ENCODE measurements around the gene PAOX. TPM values are rescaled to one million over a fixed set of nuclear protein-coding genes. Genes with fewer than 3 reads are reported as not detected.

The PAOX gene
- polyA plus RNA-seq, 2 of the 4 experiments (the other 2 are of a cell fraction) = 1.6 to 2.3 TPM

DNA sequence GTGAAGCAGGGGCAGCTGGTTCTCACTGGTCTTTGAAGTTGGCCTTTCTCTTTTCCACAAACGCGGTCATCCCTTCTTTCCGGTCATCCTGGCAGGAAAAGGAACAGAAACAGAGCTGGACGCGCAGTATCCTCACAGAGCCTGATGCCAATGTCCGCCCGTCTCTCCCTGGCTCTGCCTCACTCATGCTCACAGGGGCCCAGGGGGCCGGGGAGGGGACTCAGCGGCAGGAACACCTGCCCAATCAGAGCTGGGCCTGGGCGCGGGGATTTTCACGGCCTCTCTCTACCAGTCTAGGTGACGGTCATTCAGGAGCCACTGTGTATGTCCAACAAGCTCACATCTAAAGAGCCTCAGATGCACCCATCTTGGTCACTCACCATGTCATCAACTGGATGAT is 16.2 kb upstream of the PAOX start:
- TF ChIP-seq TFCP2L1 (CRISPR knock-in tag; IDR thresholded peaks at IDR 0.05) = no peak
- no peak for TF ChIP-seq NFE2L2 (conservative IDR thresholded peaks at IDR 0.05; ENCODE audit: low read length)
- TF ChIP-seq CBX8 (IDR thresholded peaks at IDR 0.05) = no peak
- no peak for TF ChIP-seq ZC3H11A (IDR thresholded peaks at IDR 0.05)
- no peak for TF ChIP-seq FOXS1 (CRISPR knock-in tag; IDR thresholded peaks at IDR 0.05)
- TF ChIP-seq, protein P1, sequence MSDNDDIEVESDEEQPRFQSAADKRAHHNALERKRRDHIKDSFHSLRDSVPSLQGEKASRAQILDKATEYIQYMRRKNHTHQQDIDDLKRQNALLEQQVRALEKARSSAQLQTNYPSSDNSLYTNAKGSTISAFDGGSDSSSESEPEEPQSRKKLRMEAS (IDR thresholded peaks at IDR 0.05) = no peak
- TF ChIP-seq NR3C1 (IDR thresholded peaks at IDR 0.05) = no peak
- TF ChIP-seq HOXB5 (CRISPR knock-in tag; IDR thresholded peaks at IDR 0.05) = no peak
- no peak for TF ChIP-seq RNF2 (IDR thresholded peaks at IDR 0.05; ENCODE audit: borderline replicate concordance, low read depth)
- TF ChIP-seq, protein P2, sequence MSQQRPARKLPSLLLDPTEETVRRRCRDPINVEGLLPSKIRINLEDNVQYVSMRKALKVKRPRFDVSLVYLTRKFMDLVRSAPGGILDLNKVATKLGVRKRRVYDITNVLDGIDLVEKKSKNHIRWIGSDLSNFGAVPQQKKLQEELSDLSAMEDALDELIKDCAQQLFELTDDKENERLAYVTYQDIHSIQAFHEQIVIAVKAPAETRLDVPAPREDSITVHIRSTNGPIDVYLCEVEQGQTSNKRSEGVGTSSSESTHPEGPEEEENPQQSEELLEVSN (IDR thresholded peaks at IDR 0.05; ENCODE audit: borderline replicate concordance, low read depth) = no peak
- TF ChIP-seq, protein P3, sequence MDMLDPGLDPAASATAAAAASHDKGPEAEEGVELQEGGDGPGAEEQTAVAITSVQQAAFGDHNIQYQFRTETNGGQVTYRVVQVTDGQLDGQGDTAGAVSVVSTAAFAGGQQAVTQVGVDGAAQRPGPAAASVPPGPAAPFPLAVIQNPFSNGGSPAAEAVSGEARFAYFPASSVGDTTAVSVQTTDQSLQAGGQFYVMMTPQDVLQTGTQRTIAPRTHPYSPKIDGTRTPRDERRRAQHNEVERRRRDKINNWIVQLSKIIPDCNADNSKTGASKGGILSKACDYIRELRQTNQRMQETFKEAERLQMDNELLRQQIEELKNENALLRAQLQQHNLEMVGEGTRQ (IDR thresholded peaks at IDR 0.05) = no peak
- no peak for TF ChIP-seq EHF (CRISPR knock-in tag; IDR thresholded peaks at IDR 0.05)
- no peak for TF ChIP-seq CHD4 (IDR thresholded peaks at IDR 0.05; ENCODE audit: borderline replicate concordance)
- TF ChIP-seq BHLHE40 (IDR thresholded peaks at IDR 0.05; ENCODE audit: low read depth, low read length) = no peak

DNA sequence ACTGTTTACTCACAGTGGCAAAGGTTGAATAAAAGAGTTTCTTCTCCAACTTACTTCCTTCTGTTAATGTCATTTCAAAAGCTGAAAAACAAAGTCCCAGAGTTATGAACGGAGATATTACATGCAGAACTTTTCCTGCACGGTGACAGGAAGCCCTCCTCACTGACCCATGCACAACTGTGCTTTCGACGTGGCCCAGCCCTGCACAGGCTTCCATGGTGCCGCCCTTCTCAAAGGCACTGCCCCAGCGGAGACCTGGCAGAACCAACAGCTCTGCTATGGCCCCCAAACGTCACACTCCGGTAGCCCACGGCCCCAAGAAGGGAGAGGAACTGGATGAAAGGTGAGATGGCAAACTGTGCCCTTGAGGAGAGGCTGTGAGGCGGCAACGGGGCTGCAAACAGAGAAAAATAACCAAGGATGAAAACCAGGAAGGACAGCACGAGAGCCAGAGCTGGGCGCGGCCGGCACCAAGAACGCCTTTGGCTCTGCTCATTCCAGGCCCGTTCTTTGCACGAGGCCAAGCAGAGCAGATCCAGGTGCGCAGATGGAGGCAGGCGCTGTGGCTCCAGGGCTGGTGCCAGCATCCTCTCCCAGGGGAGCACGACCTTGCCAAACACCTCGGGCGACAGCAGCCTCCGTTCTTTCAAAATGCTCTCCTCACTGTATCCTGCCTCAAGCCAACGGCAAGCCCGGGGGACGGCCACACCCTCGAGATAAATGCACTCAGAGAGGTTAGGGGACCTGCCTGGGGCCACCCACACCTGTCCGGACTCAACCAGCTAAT is 14.2 kb upstream of the PAOX start:
- WGBS (ENCODE audit: missing lambda C conversion rate) = 92% methylated on average over 29 of the region's 29 CpGs
- TF ChIP-seq, protein P2 (IDR thresholded peaks at IDR 0.05; ENCODE audit: borderline replicate concordance, low read depth) = no peak
- TF ChIP-seq FOSL2 (IDR thresholded peaks at IDR 0.05) = no peak
- TF ChIP-seq FOSL2 (CRISPR knock-in tag; IDR thresholded peaks at IDR 0.05) = no peak
- TF ChIP-seq, protein P1 (IDR thresholded peaks at IDR 0.05) = no peak
- TF ChIP-seq JUN (IDR thresholded peaks at IDR 0.05) = no peak
- no peak for TF ChIP-seq RARB (CRISPR knock-in tag; IDR thresholded peaks at IDR 0.05)
- TF ChIP-seq, protein P4, sequence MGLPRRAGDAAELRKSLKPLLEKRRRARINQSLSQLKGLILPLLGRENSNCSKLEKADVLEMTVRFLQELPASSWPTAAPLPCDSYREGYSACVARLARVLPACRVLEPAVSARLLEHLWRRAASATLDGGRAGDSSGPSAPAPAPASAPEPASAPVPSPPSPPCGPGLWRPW (IDR thresholded peaks at IDR 0.05) = no peak
- TF ChIP-seq CHD2 (IDR thresholded peaks at IDR 0.05; ENCODE audit: low read length, partially characterized antibody) = no peak
- TF ChIP-seq CBX8 (IDR thresholded peaks at IDR 0.05) = no peak
- TF ChIP-seq HOXB13 (CRISPR knock-in tag; IDR thresholded peaks at IDR 0.05; ENCODE audit: low read depth) = no peak

More for the DNA sequence above, 16.2 kb upstream of the PAOX start:
- ATAC-seq = no peak
- 98% methylated on average over 8 of the region's 13 CpGs for WGBS (ENCODE audit: missing lambda C conversion rate)
- H3K27ac ChIP-seq = no peak overlapping the region
- DNase-seq (ENCODE audit: low read depth in 1 of 2, low spot score in 1 of 2) = no peak
- ChIA-PET CTCF (interaction anchor here (2.0 to 2.5 kb wide), 2 partner anchors 33 to 55 kb away, joined by 6 to 13 read pairs; no protein-coding TSS in a partner anchor), POLR2A (interaction anchor here (1.6 kb wide), 1 partner anchor 11 kb away, joined by 3 read pairs; the partner anchor contains the start of gene ECHS1)
- H3K4me2 ChIP-seq = no peak overlapping the region
- no peak overlapping the region for H3K4me3 ChIP-seq
- H3K9me3 ChIP-seq = no peaks in the 10 kb centered on the region
- no peaks in the 10 kb centered on the region for H3K4me1 ChIP-seq
- no peak for FAIRE-seq

More for the DNA sequence above, 14.2 kb upstream of the PAOX start:
- no peak overlapping the region for H3K27ac ChIP-seq
- no peak overlapping the region for H3K4me2 ChIP-seq
- DNase-seq (ENCODE audit: low read depth in 1 of 2, low spot score in 1 of 2) = no peak
- ChIA-PET POLR2A (no interaction called here), CTCF (interaction anchor here (0.9 to 1.6 kb wide), 5 partner anchors 11 to 50 kb away, joined by 3 to 6 read pairs (median 3); no protein-coding TSS in a partner anchor)
- H3K9me3 ChIP-seq = no peaks in the 10 kb centered on the region
- FAIRE-seq = no peak
- no peak overlapping the region for H3K4me3 ChIP-seq
- H3K4me1 ChIP-seq = no peaks in the 10 kb centered on the region
- ATAC-seq = no peak

Data from A549 (cell line).